SH-SY5Y (cell line): Measurements from ENCODE around the gene KRT26.

ENCODE experiments used
- GATA2 ChIP-seq: IDR thresholded peaks from 2 replicates; pipeline ENCODE4 v1.6.1; 2011; ENCODE audit warnings: mild to moderate bottlenecking, low read depth, low read length
- GATA3 ChIP-seq: IDR thresholded peaks from 2 replicates; pipeline ENCODE4 v1.6.1; 2011; ENCODE audit warnings: low read depth, mild to moderate bottlenecking, low read length, moderate library complexity

GRCh38 chr17:40738553-40738952 lies 33.4 kb downstream of the KRT26 start:
- no peak for TF ChIP-seq GATA2
- TF ChIP-seq GATA3 = no peak
